Esophagus mucosa (tissue), 1 donor: Measurements from ENCODE around the gene RBM4. TPM values are rescaled to one million over a fixed set of nuclear protein-coding genes. Genes with fewer than 3 reads are reported as not detected.
"Not testable (repeated sequence)": the region's sequence is repeated elsewhere in the genome, so short reads cannot be mapped to it uniquely, and the experiment has no call there.

Experiments
- ATAC-seq: fragments of 200-7000 bp; cut with Tn5 transposase; one replicate; pipeline ENCODE4 v1.9.1; 2020
- total RNA-seq: library from RNA; stranded (reverse); gene quantifications from one replicate; pipeline ENCODE4 v1.2.4, GENCODE V29; 2023
- donor health status: DM: yes; HTN: yes; CAD: no.

RBM4 gene
- 84.7 TPM for total RNA-seq

DNA sequence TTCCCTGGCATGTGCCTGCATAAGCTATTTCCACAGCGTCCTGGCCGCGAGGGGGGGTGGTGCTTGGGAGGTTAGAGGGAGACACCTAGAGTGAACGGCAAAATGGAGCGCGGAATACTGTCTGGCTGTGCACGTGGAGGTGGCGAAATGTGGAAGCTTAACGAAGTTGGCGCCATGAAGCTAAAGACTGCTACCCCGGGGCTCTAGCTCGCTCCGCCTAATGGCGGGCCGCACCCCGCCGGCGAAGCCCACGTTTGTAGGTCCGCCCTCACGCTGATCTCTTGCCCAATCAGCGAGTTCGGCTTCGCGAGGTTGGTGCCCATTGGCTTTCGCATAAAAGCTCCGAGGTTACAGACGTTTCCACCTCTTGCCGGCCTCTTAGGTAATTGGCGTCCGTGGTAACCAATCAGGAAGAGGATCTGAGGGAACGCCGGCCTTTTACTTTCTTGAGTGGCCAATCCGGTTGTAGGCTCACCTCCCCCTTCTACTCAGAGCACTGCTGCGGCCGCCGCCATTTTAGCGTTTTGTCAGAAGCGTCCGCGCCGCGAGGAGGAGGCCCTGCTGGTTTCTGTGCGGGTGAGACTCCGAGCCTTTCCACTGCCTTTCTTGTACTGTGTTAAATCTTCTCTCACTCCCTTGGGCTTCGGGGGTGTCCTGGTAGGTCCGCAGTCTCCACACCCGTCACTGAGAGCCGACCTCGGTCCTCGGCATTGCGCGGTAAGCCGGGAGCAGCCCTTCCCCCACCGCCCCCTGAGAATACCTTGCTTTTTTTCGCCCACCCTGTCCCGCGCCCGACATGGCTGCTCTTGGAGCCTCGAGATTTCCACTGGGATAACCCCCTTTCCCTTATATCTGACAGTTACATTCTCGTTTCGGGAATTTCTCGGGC is at the start of gene RBM4:
Gene RBM4 (plus strand): TSS at position 527 of the 889 bp plus-strand sequence. CDS start 1,009 bp downstream, outside the sequence.
- ATAC-seq, result peak; percentile 97

DNA sequence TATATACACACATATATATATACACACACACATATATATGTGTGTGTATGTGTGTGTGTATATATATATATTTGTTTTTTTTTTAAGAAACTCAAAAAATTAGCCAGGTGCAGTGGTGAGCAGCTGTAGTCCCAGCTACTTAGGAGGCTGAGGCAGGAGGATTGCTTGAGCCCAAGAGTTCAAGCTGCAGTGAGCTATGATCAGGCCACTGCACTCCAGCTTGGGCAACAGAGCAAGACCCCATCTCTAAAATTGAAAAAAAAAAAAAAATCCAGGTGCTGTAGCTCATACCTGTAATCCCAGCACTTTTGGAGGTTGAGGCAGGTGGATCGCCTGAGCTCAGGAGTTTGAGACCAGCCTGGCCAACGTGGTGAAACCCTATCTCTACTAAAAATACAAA is 49.2 kb upstream of the RBM4 start:
- ATAC-seq, result not testable (repeated sequence)

- no peak for ATAC-seq
Observed at GRCh38 chr11:66589996-66590675, 48.4 kb upstream of the RBM4 start.

- no peak for ATAC-seq
Observed at GRCh38 chr11:66591175-66591574, 47.3 kb upstream of the RBM4 start.

GRCh38 chr11:66592457-66593302 is 45.8 kb upstream of the RBM4 start, which contains the start of the genes CCDC87 and CCS:
Gene CCDC87 (minus strand): TSS chr11:66593063. CDS start chr11:66593015, 48 bp downstream.
Gene CCS (plus strand): TSS chr11:66593185. CDS start chr11:66593262, 77 bp downstream.
- peak; percentile 98 for ATAC-seq

DNA sequence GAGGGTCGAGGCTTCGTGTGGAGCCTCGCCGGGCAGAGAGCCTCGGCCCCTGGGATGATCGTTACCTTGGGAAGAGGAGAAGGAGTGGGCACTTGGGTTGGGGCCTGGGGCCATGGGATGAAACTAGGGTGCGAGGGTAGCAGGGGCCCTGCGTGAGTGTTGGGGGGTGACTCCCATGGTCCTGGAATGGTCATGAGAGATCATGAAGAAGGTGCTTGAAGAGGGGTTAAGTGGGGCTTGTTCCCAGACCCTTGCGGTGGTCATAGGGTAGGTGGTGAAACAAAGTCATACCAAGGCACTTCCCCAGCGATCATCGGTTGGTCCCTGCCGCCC is 45.2 kb upstream of the RBM4 start:
- no peak for ATAC-seq

DNA sequence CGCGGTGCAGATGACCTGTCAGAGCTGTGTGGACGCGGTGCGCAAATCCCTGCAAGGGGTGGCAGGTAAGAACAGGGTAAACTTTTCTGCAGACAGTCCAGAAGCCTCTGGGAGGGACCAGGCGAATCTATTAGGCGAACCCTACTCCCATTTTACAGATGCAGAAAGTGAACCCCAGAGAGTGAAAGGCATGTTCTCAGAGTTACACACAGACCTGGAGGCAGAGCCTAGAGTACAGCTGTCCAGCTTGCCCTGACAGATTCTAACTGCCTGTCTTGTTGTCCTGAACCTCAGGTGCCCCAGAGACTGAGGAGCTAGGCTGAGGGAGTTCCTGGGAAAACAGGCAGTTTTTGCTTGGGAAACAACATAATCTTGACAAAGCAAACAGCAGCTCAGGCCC is 44.9 kb upstream of the RBM4 start:
- no peak for ATAC-seq

GRCh38 chr11:66595245-66595904 is 43.1 kb upstream of the RBM4 start:
- no peak for ATAC-seq

GRCh38 chr11:66598993-66599392 is 39.5 kb upstream of the RBM4 start:
- no peak for ATAC-seq

- ATAC-seq, result no peak
Observed at GRCh38 chr11:66600219-66600618, 38.3 kb upstream of the RBM4 start.

DNA sequence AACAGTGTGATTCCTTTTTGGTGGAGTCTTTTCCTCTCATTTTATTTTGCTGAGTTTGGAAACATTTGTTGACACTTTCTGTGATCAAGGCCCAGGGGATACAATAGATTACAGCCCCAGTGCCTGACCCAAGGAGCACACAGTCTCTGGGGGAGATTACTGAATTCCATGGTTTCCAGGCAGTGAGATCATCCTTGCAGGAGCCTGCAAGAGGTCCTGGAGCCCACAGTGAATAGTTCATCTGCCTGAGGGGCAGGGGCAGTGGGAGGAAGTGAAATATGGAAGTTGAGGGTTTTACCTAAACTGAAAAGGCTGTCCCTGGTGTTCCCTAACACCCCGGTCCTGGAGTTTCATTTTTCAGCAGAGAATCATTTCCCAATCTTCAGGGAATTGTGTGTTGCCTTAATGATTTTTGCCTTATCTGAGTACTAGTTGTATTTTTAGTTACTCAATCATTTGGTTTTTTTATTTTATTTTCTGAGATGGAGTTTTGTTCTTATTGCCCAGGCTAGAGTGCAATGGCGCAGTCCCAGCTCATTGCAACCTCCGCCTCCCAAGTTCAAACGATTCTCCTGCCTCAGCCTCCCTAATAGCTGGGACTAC is 37.8 kb upstream of the RBM4 start:
- no peak for ATAC-seq

- no peak for ATAC-seq
Observed at GRCh38 chr11:66603072-66603471, 35.4 kb upstream of the RBM4 start.

GRCh38 chr11:66604155-66604554 is 34.3 kb upstream of the RBM4 start:
- no peak for ATAC-seq

GRCh38 chr11:66606608-66607007 is 31.9 kb upstream of the RBM4 start:
- ATAC-seq, result not testable (repeated sequence)

DNA sequence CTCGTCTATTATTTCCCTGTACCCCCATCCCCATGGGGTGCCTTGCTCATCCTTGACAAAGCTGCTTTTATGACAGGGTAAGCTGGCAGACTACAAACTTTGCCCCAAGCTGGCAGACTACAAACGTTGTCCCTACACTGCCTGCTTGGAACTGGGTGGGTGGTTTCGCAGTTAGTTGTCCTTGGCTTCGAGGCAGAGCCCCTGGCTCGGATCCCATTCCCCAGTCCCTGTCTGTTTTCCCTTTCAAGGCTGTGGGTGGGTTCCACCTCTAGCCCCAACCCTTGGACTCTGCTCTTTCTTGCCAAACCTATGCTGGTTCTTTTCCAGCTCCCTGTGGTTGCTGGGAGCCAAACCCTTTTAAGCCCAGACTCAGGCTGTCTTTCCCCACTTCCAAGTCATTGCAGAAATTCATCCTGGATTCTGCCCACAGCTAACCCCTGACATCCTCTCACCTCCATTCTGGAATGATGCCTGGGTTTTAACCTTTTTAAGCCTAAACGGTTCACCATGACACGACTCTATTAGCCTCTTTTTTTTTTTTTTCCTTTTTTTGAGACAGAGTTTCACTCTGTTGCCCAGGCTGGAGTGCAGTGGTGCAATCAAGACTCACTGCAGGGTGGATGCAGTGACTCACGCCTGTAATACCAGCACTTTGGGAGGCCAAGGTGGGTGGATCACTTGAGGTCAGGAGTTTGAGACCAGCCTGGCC is 31.2 kb upstream of the RBM4 start:
- peak; percentile 61 for ATAC-seq

DNA sequence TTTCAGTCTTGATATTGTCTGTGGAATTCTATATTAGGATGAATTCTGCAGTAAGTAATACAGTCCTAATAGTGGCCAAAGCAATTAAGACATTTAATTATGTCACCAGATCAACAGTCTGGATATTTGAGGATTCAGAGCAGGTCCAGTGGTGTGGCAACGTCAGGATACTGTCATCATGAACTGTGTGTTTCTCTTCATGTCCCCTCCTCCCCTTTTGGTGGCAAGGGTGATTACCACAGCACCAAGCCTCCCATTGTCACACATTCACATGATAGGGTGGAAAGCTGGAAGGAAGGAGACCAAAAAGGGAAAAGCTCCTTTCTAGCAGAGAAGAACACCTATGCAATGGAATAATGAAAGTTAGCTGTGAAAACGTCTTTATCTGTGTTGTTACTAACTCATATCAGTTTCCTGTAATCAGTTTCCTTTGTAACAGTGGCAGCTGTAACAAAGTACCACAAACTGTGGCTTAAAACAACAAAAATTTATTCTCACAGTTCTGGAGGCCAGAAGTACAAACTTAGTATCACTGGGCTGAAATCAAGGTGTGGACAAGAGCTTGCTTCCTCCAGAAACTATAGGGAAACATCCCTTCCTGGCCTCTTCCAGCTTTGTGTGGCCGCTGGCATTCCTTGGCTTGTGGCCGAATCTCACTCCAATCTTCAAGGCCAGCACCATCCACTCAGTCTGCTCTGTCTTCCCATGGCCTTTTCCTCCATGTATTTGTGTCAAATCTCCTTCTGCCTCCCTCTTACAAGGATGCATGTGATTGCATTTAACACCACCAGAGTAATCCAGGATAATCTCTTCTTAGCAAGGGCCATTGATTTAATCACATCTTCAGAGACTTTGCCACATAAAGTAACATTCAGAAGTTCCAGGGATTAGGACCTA is 28.5 kb upstream of the RBM4 start:
- ATAC-seq, result no peak

- no peak for ATAC-seq
Observed at GRCh38 chr11:66612458-66612857, 26.0 kb upstream of the RBM4 start.

DNA sequence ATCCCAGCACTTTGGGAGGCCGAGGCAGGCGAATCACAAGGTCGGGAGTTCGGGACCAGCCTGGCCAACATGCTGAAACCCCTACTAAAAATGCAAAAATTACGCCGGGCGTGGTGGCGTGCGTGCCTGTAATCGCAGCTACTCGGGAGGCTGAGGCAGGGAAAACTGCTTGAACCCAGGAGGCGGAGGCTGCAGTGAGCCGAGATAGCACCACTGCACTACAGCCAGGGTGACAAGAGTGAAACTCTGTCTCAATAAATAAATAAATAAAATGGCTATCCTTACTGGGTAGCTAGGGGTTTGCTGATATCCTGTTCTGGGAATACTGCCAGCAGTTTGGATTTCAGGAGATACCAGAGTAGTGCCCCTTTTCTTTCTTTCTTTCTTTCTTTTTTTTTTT is 24.4 kb upstream of the RBM4 start:
- no peak for ATAC-seq

- peak; percentile 96 for ATAC-seq
Observed at GRCh38 chr11:66616379-66617154, 21.9 kb upstream of the RBM4 start, which contains the start of gene RBM14. Gene RBM14 (plus strand): TSS chr11:66616630. CDS start chr11:66616721, 91 bp downstream.
